Endodermal cell (in vitro differentiated cells): ENCODE measurements around the gene JUP. TPM values are rescaled to one million over a fixed set of nuclear protein-coding genes. Genes with fewer than 3 reads are reported as not detected.

Source experiments
- DNase-seq: peaks from one replicate; pipeline ENCODE4 v3.0.0-alpha.2; 2017
- H3K27ac ChIP-seq: 2 replicates; pipeline ENCODE4 v1.5.1; 2013; ENCODE audit warnings: mild to moderate bottlenecking, low read depth, low read length, moderate library complexity
- H3K27me3 ChIP-seq: 2 replicates; pipeline ENCODE4 v1.6.1; 2013; ENCODE audit warnings: mild to moderate bottlenecking, low read length, moderate library complexity; ENCODE audit not compliant: insufficient read depth, control insufficient read depth, poor library complexity, severe bottlenecking
- H3K36me3 ChIP-seq: 2 replicates; pipeline ENCODE4 v1.7.0; 2013; ENCODE audit warnings: mild to moderate bottlenecking, low read length, moderate library complexity; ENCODE audit not compliant: control insufficient read depth, insufficient read depth
- H3K4me1 ChIP-seq: one replicate; pipeline ENCODE4 v1.7.0; 2013; ENCODE audit warnings: low read length; ENCODE audit not compliant: control insufficient read depth, insufficient read depth
- H3K4me3 ChIP-seq: 2 replicates; pipeline ENCODE4 v1.5.1; 2013; ENCODE audit warnings: mild to moderate bottlenecking, low read length, moderate library complexity
- H3K9ac ChIP-seq: 2 replicates; pipeline ENCODE4 v1.6.1; 2013; ENCODE audit warnings: mild to moderate bottlenecking, low read length, moderate library complexity; ENCODE audit not compliant: poor library complexity, severe bottlenecking; ENCODE audit errors: extremely low read depth
- H3K9me3 ChIP-seq: 2 replicates; pipeline ENCODE4 v1.6.1; 2013; ENCODE audit warnings: mild to moderate bottlenecking, low read length, moderate library complexity; ENCODE audit not compliant: control insufficient read depth
- H3K27ac Mint-ChIP-seq: 2 replicates; pipeline ENCODE4 v1.8.0; 2020; ENCODE audit warnings: mixed read lengths
- H3K27me3 Mint-ChIP-seq: 2 replicates; pipeline ENCODE4 v1.8.0; 2021; ENCODE audit warnings: mild to moderate bottlenecking, mixed read lengths; ENCODE audit not compliant: insufficient read depth
- H3K36me3 Mint-ChIP-seq: 2 replicates; pipeline ENCODE4 v1.8.0; 2020; ENCODE audit warnings: low read depth, mixed read lengths
- H3K4me1 Mint-ChIP-seq: 2 replicates; pipeline ENCODE4 v1.8.0; 2020; ENCODE audit warnings: mixed read lengths
- H3K4me3 Mint-ChIP-seq: 2 replicates; pipeline ENCODE4 v1.8.0; 2020; ENCODE audit warnings: mild to moderate bottlenecking, moderate library complexity, mixed read lengths
- H3K9me3 Mint-ChIP-seq: 2 replicates; pipeline ENCODE4 v1.8.0; 2020; ENCODE audit warnings: mild to moderate bottlenecking, mixed read lengths
- WGBS, 2 experiments: methylation state at CpG; one replicate each; pipeline versions ENCODE4 v1.1.5 to v1.1.7; 2013; ENCODE audit warnings: missing lambda C conversion rate in 2 of 2, mixed read lengths in 1 of 2; ENCODE audit not compliant: insufficient coverage in 1 of 2, insufficient read length in 1 of 2; 5-methylcytosine and 5-hydroxymethylcytosine counted together
- total RNA-seq, 2 donors: library from RNA; stranded (reverse); fragmentation: NEBNext Ultra II Directional in 1 of 2; extraction: Animal tissue kit (Norgen Biotek cat#: 25700) in 1 of 2; gene quantifications; 2 replicates in 1 of 2; 3 replicates in 1 of 2; pipeline ENCODE4 v1.2.1, GENCODE V29; 2021
- TF ChIP-seq, protein P1 (sequence below): fragments of 200-600 bp; sonication (generic); conservative IDR thresholded peaks from 2 replicates; pipeline ENCODE4 v1.5.0; 2021; ENCODE audit warnings: antibody characterized with exemption, mild to moderate bottlenecking

The JUP gene
- total RNA-seq, 2 donors from 2014 or later, result 112 to 167 TPM

DNA sequence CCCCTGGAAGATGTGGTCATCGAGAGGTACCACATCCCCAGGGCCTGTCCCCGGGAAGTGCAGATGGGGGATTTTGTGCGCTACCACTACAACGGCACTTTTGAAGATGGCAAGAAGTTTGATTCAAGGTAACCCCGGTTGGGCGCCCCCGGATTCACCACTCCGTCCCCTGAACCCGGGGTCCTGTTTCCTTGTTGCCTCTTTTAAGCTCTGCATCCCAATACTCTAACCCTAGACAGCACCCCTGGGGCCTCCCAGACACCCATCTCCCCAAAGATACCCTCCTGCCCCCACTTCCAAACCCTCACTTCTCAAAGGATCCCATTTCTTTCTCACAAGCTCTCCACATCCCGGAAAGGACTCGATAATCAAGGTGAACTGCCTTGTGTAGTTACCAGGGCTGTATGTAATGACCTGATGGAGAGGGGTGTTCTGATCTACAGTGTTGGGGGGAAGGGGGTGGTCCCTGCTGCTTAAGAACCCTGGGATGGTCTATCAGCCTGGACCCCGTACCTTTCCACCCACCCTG, 26.7 kb upstream of the JUP start:
- no peaks in the 10 kb centered on the region for H3K27me3 ChIP-seq
- TF ChIP-seq, protein P1, sequence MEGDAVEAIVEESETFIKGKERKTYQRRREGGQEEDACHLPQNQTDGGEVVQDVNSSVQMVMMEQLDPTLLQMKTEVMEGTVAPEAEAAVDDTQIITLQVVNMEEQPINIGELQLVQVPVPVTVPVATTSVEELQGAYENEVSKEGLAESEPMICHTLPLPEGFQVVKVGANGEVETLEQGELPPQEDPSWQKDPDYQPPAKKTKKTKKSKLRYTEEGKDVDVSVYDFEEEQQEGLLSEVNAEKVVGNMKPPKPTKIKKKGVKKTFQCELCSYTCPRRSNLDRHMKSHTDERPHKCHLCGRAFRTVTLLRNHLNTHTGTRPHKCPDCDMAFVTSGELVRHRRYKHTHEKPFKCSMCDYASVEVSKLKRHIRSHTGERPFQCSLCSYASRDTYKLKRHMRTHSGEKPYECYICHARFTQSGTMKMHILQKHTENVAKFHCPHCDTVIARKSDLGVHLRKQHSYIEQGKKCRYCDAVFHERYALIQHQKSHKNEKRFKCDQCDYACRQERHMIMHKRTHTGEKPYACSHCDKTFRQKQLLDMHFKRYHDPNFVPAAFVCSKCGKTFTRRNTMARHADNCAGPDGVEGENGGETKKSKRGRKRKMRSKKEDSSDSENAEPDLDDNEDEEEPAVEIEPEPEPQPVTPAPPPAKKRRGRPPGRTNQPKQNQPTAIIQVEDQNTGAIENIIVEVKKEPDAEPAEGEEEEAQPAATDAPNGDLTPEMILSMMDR, result no peak
- peak overlapping the region; percentile 87 for H3K4me3 ChIP-seq
- H3K4me1 ChIP-seq, result no peaks in the 10 kb centered on the region
- DNase-seq, result no peak
- H3K27ac ChIP-seq, result peak overlapping the region; percentile 83
- peak overlapping the region; percentile 62 for H3K9ac ChIP-seq
- Mint-ChIP-seq H3K36me3 (peaks cover 12% of the 10 kb centered on the region), H3K9me3 (no peaks in the 10 kb centered on the region), H3K27ac (peak overlapping the region; percentile 41), H3K27me3 (peaks cover 12% of the 10 kb centered on the region), H3K4me1 (peaks cover 13% of the 10 kb centered on the region), H3K4me3 (peak overlapping the region; percentile 79)
- 0 to 4% methylated on average over 8 to 12 of the region's 12 CpGs for WGBS, 2 experiments
- H3K36me3 ChIP-seq, result peaks cover 14% of the 10 kb centered on the region
- H3K9me3 ChIP-seq, result no peaks in the 10 kb centered on the region

DNA sequence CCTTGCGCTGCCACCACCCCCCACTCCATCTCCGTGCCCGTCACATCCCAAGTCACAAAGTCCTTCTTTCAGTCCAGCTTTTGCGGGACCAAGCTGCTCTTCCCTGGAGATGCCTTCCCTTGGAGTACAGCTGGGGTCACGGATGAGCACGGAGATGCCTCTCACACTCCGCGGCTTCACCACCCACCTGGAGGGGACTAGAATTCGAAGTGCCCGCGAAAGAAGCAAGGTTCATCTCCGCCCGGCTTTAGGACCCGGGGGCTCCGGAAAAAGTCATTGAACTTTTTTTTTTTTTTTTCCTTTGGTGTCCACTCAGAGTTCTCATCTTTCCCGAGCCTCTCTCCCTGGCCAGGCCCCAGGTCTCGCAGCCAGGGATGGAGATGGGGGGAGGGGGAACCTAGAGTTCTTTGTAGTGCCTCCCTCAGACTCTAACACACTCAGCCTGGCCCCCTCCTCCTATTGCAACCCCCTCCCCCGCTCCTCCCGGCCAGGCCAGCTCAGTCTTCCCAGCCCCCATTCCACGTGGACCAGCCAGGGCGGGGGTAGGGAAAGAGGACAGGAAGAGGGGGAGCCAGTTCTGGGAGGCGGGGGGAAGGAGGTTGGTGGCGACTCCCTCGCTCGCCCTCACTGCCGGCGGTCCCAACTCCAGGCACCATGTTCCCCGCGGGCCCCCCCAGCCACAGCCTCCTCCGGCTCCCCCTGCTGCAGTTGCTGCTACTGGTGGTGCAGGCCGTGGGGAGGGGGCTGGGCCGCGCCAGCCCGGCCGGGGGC, 26.1 kb upstream of the JUP start, which contains the start of gene FKBP10:
FKBP10 (plus strand) TSS at position 624 of the 771 bp plus-strand sequence; CDS start at position 655, 31 bp downstream.
- peak within 1 kb of the TSS; percentile 87 for H3K4me3 ChIP-seq
- H3K9me3 ChIP-seq, result no peaks in the 10 kb centered on the region
- H3K27me3 ChIP-seq, result no peaks in the 10 kb centered on the region
- Mint-ChIP-seq H3K4me3 (peak within 1 kb of the TSS; percentile 79), H3K27ac (peak within 1 kb of the TSS; percentile 88), H3K27me3 (peaks cover 12% of the 10 kb centered on the region), H3K4me1 (peaks cover 13% of the 10 kb centered on the region), H3K9me3 (no peaks in the 10 kb centered on the region), H3K36me3 (peaks cover 10% of the 10 kb centered on the region)
- peaks cover 8% of the 10 kb centered on the region for H3K36me3 ChIP-seq
- H3K9ac ChIP-seq, result peak within 1 kb of the TSS; percentile 62
- DNase-seq, result peak; percentile 96
- H3K4me1 ChIP-seq, result no peaks in the 10 kb centered on the region
- TF ChIP-seq, protein P1, result no peak
- H3K27ac ChIP-seq, result peak within 1 kb of the TSS; percentile 83
- 0% methylated on average over 11 to 32 of the region's 35 CpGs for WGBS, 2 experiments

DNA sequence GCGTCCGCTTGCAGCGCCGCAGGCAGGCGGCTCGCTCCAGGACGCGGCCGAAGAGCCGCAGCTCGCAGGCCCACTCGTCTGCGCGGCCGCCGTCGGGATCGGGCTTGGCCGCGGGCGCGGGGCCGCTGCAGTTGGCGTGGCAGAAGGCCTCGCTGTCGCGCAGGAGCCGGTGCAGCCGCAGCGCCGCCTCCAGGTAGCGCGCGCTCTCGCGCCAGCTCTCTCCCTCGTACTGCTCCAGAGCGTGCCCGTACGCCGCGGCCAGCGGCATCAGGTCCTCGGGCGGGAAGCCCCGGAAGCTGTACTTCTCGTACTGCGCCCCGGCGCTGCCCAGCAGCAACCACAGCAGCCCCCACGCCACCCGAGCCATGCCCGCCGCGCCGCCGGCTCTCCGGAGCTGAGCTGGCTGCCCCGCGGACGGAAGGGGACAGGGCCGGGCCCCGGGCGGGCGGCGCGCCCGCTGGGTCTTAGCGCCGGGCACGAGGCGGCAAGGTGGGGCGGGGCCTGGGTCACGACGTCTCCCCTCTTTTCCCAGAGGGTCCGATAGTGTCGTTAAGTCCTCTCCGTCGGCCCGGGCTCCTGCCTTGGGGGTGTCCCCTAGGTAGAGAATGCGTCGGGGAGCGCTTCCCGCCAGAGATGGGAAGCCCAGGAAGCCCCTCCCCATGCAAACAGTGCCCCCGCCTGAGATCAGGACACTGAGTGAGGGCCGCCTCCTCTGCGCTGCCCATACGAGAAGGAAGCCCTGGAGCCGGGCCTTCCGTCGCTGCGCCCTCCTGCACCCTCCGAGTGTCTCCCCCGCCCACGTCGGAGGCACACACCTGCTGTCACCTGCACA, 25.3 kb upstream of the JUP start, which contains the start of gene P3H4:
P3H4 (minus strand) TSS at position 401 of the 832 bp plus-strand sequence; CDS start at position 367, 34 bp downstream.
- Mint-ChIP-seq H3K36me3 (peaks cover 6% of the 10 kb centered on the region), H3K27ac (peak within 1 kb of the TSS; percentile 88), H3K9me3 (no peaks in the 10 kb centered on the region), H3K4me3 (peak within 1 kb of the TSS; percentile 79), H3K27me3 (peaks cover 12% of the 10 kb centered on the region), H3K4me1 (peaks cover 13% of the 10 kb centered on the region)
- H3K9me3 ChIP-seq, result no peaks in the 10 kb centered on the region
- peak within 1 kb of the TSS; percentile 62 for H3K9ac ChIP-seq
- peak within 1 kb of the TSS; percentile 87 for H3K4me3 ChIP-seq
- peak within 1 kb of the TSS; percentile 83 for H3K27ac ChIP-seq
- no peaks in the 10 kb centered on the region for H3K27me3 ChIP-seq
- TF ChIP-seq, protein P1, result peak; percentile 83
- H3K36me3 ChIP-seq, result peaks cover 1% of the 10 kb centered on the region
- 0% methylated on average over 35 to 96 of the region's 96 CpGs for WGBS, 2 experiments
- H3K4me1 ChIP-seq, result no peaks in the 10 kb centered on the region
- peak; percentile 95 for DNase-seq
